Gastroesophageal sphincter (tissue), 3 donors: ENCODE data around the gene SYNDIG1L.

Source experiments
- CTCF ChIP-seq, 4 experiments: fragments of 200-600 bp in 2 of 4; fragments of 450-650 bp in 2 of 4; sonication (generic) in 1 of 4; IDR thresholded peaks; one replicate each; pipeline ENCODE4 v1.5.1; 2017 to 2019; ENCODE audit warnings: antibody characterized with exemption in 4 of 4, mild to moderate bottlenecking in 2 of 4, moderate library complexity in 2 of 4
- EP300 ChIP-seq: sonication (generic); formaldehyde crosslinking; IDR thresholded peaks from one replicate; pipeline ENCODE4 v1.6.1; 2017; ENCODE audit warnings: antibody characterized with exemption, mild to moderate bottlenecking
- POLR2A ChIP-seq, 2 donors: fragments of 450-650 bp; IDR thresholded peaks; one replicate each; pipeline ENCODE4 v1.6.1; 2017; ENCODE audit warnings: antibody characterized with exemption in 2 of 2, mild to moderate bottlenecking in 2 of 2, moderate library complexity in 1 of 2
- POLR2AphosphoS5 ChIP-seq: sonication (generic); formaldehyde crosslinking; IDR thresholded peaks from one replicate; pipeline ENCODE4 v1.6.1; 2017; ENCODE audit warnings: antibody characterized with exemption

DNA sequence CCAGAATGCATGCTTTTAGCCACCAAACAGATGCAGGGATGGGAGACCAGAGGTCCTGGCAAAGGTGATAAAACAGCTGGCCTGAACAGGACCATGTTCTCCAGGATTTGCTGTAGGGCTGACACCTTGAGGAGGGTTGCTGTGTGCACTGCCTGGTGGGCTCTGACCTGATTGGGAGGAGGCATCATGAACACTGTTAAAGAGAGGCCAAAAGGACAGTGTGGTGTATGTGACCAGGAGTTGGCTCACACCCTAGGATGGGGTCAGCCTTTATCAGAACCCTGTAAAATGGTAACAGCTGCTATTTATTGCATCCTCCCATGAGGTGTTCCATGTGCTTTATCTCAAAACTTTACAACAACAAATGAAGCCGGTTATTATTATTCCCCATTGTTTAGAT lies 8.8 kb downstream of the SYNDIG1L start:
- no peak for TF ChIP-seq EP300
- TF ChIP-seq CTCF (IDR thresholded peaks at IDR 0.05) = no peak
- no peak for TF ChIP-seq POLR2A (IDR thresholded peaks at IDR 0.05)
- no peak for TF ChIP-seq POLR2AphosphoS5
